K562 (cell line): Measurements from ENCODE around the gene KIF18B. TPM values are rescaled to one million over a fixed set of nuclear protein-coding genes. Genes with fewer than 3 reads are reported as not detected.

Source experiments
- ATAC-seq: fragments of 200-7000 bp; cut with Tn5 transposase; 3 replicates; pipeline ENCODE4 v1.9.1; 2020; ENCODE audit warnings: moderate library complexity
- BruUV-seq: library from RNA; stranded (reverse); fragments of 400-500 nt; replicated peaks from 2 replicates; lab custom pipeline; 2021; lab: Mats Ljungman, UMichigan
- CTCF ChIA-PET: fragments of 300-600 bp; formaldehyde crosslinking; extraction: SDS; loops from one replicate; lab custom pipeline; 2021; ENCODE audit warnings: low intra/inter-chr PET ratio; lab: Yijun Ruan, JAX
- POLR2A ChIA-PET: fragments of 300-600, 350-650 bp; sonication (Branson Sonifier 250); formaldehyde crosslinking; extraction: SDS; loops from one replicate; lab custom pipeline; 2021; ENCODE audit warnings: antibody characterized with exemption, inconsistent platforms; lab: Yijun Ruan, JAX
- DNase-seq, 4 experiments: peaks; one replicate each; pipeline versions ENCODE4 v3.0.0 to v3.0.0-alpha.2; 2011 to 2018; ENCODE audit warnings: low spot score in 3 of 4, mixed read lengths in 3 of 4; ENCODE audit errors: extremely low read depth in 1 of 4
- FAIRE-seq: peaks from 2 replicates; lab custom pipeline; 2011; peaks lifted over from hg19 to GRCh38; lab: Jason Lieb, UNC
- H2AFZ ChIP-seq: 2 replicates; pipeline ENCODE4 v1.6.0; 2011; ENCODE audit warnings: low read depth, low read length, control low read depth, inconsistent platforms
- H3K27ac ChIP-seq: fragments of 200-600 bp; 3 replicates; pipeline ENCODE4 v1.8.0; 2011; ENCODE audit warnings: low read depth, mild to moderate bottlenecking, control low read depth, inconsistent platforms, low read length, moderate library complexity, mixed read lengths; ENCODE audit errors: extremely low read depth
- H3K27me3 ChIP-seq, 2 experiments: fragments of 300-600 bp in 1 of 2; 2 replicates in 1 of 2; 3 replicates in 1 of 2; pipeline versions ENCODE4 v1.6.0 to v1.8.0; 2011; ENCODE audit warnings: inconsistent platforms in 2 of 2, low read length in 2 of 2, mild to moderate bottlenecking in 1 of 2, mixed read lengths in 1 of 2, moderate library complexity in 1 of 2; ENCODE audit not compliant: control insufficient read depth in 2 of 2, insufficient read depth in 2 of 2
- H3K36me3 ChIP-seq: fragments of 300-600 bp; 3 replicates; pipeline ENCODE4 v1.8.0; 2011; ENCODE audit warnings: mild to moderate bottlenecking, low read length, inconsistent platforms; ENCODE audit not compliant: control insufficient read depth, insufficient read depth
- H3K4me1 ChIP-seq, 2 experiments: fragments of 200-600 bp in 1 of 2; replicated peaks in 1 of 2; 2 replicates in 1 of 2; 3 replicates in 1 of 2; pipeline versions ENCODE4 v1.5.1 to v1.8.0; 2011; ENCODE audit warnings: inconsistent platforms in 2 of 2, low read length in 2 of 2, mild to moderate bottlenecking in 1 of 2, mixed read lengths in 1 of 2, moderate library complexity in 1 of 2; ENCODE audit not compliant: control insufficient read depth in 2 of 2, insufficient read depth in 2 of 2
- H3K4me2 ChIP-seq: 2 replicates; pipeline ENCODE4 v1.6.1; 2011; ENCODE audit warnings: low read length, control low read depth, inconsistent platforms, mixed read lengths; ENCODE audit not compliant: insufficient read depth
- H3K4me3 ChIP-seq: fragments of 200-600 bp; sonication (generic), shearing (Covaris generic); 2 replicates; pipeline ENCODE4 v1.5.1; 2016; ENCODE audit warnings: control low read depth, inconsistent platforms
- H3K79me2 ChIP-seq: fragments of 200-600 bp; 3 replicates; pipeline ENCODE4 v1.8.0; 2011; ENCODE audit warnings: low read length, inconsistent platforms; ENCODE audit not compliant: control insufficient read depth, insufficient read depth
- H3K9ac ChIP-seq, 2 experiments: 2 replicates each; pipeline versions ENCODE4 v1.6.0 to v1.6.1; 2011; ENCODE audit warnings: low read depth in 2 of 2, low read length in 2 of 2, control low read depth in 1 of 2, inconsistent platforms in 1 of 2, mild to moderate bottlenecking in 1 of 2, mixed read lengths in 1 of 2; ENCODE audit not compliant: insufficient read depth in 1 of 2
- H3K9me1 ChIP-seq: one replicate; pipeline ENCODE4 v1.6.0; 2011; ENCODE audit warnings: inconsistent platforms, mild to moderate bottlenecking, low read length, moderate library complexity; ENCODE audit not compliant: control insufficient read depth, insufficient read depth
- H3K9me3 ChIP-seq: replicated peaks from 2 replicates; pipeline ENCODE4 v1.5.1; 2011; ENCODE audit warnings: low read depth, low read length, inconsistent platforms; ENCODE audit not compliant: control insufficient read depth, insufficient read depth
- H4K20me1 ChIP-seq: replicated peaks from 2 replicates; pipeline ENCODE4 v1.6.1; 2011; ENCODE audit warnings: low read length, inconsistent platforms, mixed read lengths; ENCODE audit not compliant: control insufficient read depth, insufficient read depth
- KLF13 ChIP-seq: fragments of 450-650 bp; IDR thresholded peaks from 2 replicates; pipeline ENCODE4 v1.6.1; 2016; ENCODE audit warnings: missing genetic modification characterization, low read depth, mild to moderate bottlenecking, missing compliant biosample characterization, moderate library complexity, borderline replicate concordance
- NCOA4 ChIP-seq: fragments of 450-650 bp; IDR thresholded peaks from 2 replicates; pipeline ENCODE4 v1.6.1; 2018; ENCODE audit warnings: mild to moderate bottlenecking; ENCODE audit not compliant: partially characterized antibody
- POLR2AphosphoS2 ChIP-seq: IDR thresholded peaks from 2 replicates; pipeline ENCODE4 v1.6.1; 2012; ENCODE audit warnings: low read length, improper control_type of control experiment
- SIN3A ChIP-seq, 2 experiments: fragments of 150-350 bp in 1 of 2; IDR thresholded peaks; 2 replicates each; pipeline ENCODE4 v1.6.1; 2011 to 2016; ENCODE audit warnings: borderline replicate concordance in 2 of 2, low read depth in 2 of 2, low read length in 2 of 2, mild to moderate bottlenecking in 2 of 2, moderate library complexity in 2 of 2; ENCODE audit not compliant: control insufficient read depth in 1 of 2
- USF1 ChIP-seq: sonication (generic); formaldehyde crosslinking; IDR thresholded peaks from 2 replicates; pipeline ENCODE4 v1.9.0; 2022; ENCODE audit warnings: mild to moderate bottlenecking, missing genetic modification reagents
- ZNF507 ChIP-seq: conservative IDR thresholded peaks from 2 replicates; pipeline ENCODE4 v1.6.1; 2017; ENCODE audit warnings: missing genetic modification characterization, missing compliant biosample characterization
- ZNF609 ChIP-seq: sonication (generic); formaldehyde crosslinking; IDR thresholded peaks from 2 replicates; pipeline ENCODE4 v1.8.1; 2023; ENCODE audit warnings: missing genetic modification reagents, mild to moderate bottlenecking, borderline replicate concordance
- WGBS: fragments of 100-300 bp; shearing (Covaris generic); methylation state at CpG from one replicate; pipeline ENCODE4 v1.1.6; 2016; ENCODE audit warnings: low coverage, mixed read lengths; ENCODE audit not compliant: insufficient coverage; ENCODE audit errors: missing lambda C conversion rate; 5-methylcytosine and 5-hydroxymethylcytosine counted together
- in situ Hi-C: fragments of 300-500 bp; cut with MboI; formaldehyde crosslinking; loops from 4 replicates; pipeline ENCODE4 v1.15.0; 2018; ENCODE audit warnings: inconsistent platforms, mixed read lengths
- intact Hi-C: fragments of 100-400 bp; cut with micrococcal nuclease; formaldehyde crosslinking; loops from 2 replicates; pipeline ENCODE4 v1.14.2; 2022
- polyA plus RNA-seq, 8 experiments: library from polyadenylated mRNA; depleted of rRNA in 4 of 8; stranded (reverse) in 5 of 8; unstranded in 3 of 8; fragments of >200 nt; fragmentation: Nextera tagmentation in 2 of 8; fragmentation: Illumina TruSeq in 1 of 8; extraction: Ambion mirVana in 2 of 8; extraction: Trizol in 1 of 8; gene quantifications; 2 replicates each; pipeline versions ENCODE4 v1.2.1 to v1.2.3, GENCODE V29; 2011 to 2014; ENCODE audit warnings: inconsistent platforms in 1 of 8, missing spikeins in 1 of 8
- total RNA-seq, 7 experiments: library from RNA; depleted of rRNA in 6 of 7; stranded (reverse); fragments of >200 nt in 6 of 7; fragmentation: Illumina TruSeq in 2 of 7; extraction: Trizol in 2 of 7; gene quantifications; 2 replicates each; pipeline versions ENCODE4 v1.2.1 to v1.2.3, GENCODE V29; 2011 to 2021; ENCODE audit warnings: low replicate concordance in 1 of 7

KIF18B gene
- total and polyA plus RNA-seq, 9 of the 15 experiments (the other 6 are each of a cell fraction or from before 2014, with no cell fraction given) = 2.0 to 42.8 (median 13.2) TPM

- no peak for TF ChIP-seq ZNF609
These were observed 20.9 kb upstream of the KIF18B start, which contains the start of gene C1QL1 (continued) for GRCh38 chr17:44968225-44969143.

- Histone ChIP-seq H3K4me1 (peaks cover 7 to 32% of the 10 kb centered on the region in 2 experiments; a peak in 4 of 5 replicates), H3K79me2 (no peaks in the 10 kb centered on the region), H3K9me1 (no peaks in the 10 kb centered on the region), H3K36me3 (no peaks in the 10 kb centered on the region), H3K4me3 (no peak overlapping the region), H3K27ac (no peak overlapping the region), H3K9ac (peak overlapping the region in 1 of 2 experiments; percentile 83; a peak in 2 of 4 replicates), H4K20me1 (peaks cover 8% of the 10 kb centered on the region; the same call in 1 of the 2 replicates), H2AFZ (no peak overlapping the region), H3K4me2 (no peak overlapping the region), H3K27me3 (peaks cover 43 to 68% of the 10 kb centered on the region in 2 experiments), H3K9me3 (no peaks in the 10 kb centered on the region)
- under 1% methylated on average over 30 of the region's 47 CpGs for WGBS
- in situ Hi-C loops = no loop called here
- BruUV-seq = no TSS peak
- POLR2A ChIA-PET = interaction anchor here (0.9 kb wide), 1 partner anchor 56 kb away, joined by 4 read pairs; no protein-coding TSS in a partner anchor
- DNase-seq (no peak), ATAC-seq (no peak), FAIRE-seq (no peak)
- intact Hi-C loops = no loop called here
- TF ChIP-seq USF1 (CRISPR knock-in tag) (no peak), KLF13 (tag) (no peak), SIN3A (IDR thresholded peaks at IDR 0.05; ENCODE audit: borderline replicate concordance in 2 of 2, control insufficient read depth in 1 of 2, low read depth in 2 of 2, low read length in 2 of 2) (no peak), POLR2AphosphoS2 (no peak), NCOA4 (no peak), ZNF507 (tag) (no peak)
- CTCF ChIA-PET = no interaction called here
These were observed 20.3 kb upstream of the KIF18B start for GRCh38 chr17:44967907-44968224.
